Natural killer cell (primary cell): ENCODE data around the gene SLC35D1. TPM values are rescaled to one million over a fixed set of nuclear protein-coding genes. Genes with fewer than 3 reads are reported as not detected.

Experiments used
- ATAC-seq, 3 donors: fragments of 150-1000 bp in 2 of 3; fragments of 200-7000 bp in 1 of 3; cut with Tn5 transposase; 1 replicate in 1 of 3; 2 replicates in 2 of 3; pipeline ENCODE4 v1.10.0; 2021; ENCODE audit warnings: mild to moderate bottlenecking in 2 of 3, moderate library complexity in 2 of 3
- DNase-seq, 2 donors: peaks; one replicate each; pipeline versions ENCODE4 v3.0.0 to v3.0.0-alpha.2; 2013 to 2021; ENCODE audit warnings: mixed read lengths in 1 of 2
- H3K27ac ChIP-seq: one replicate; pipeline ENCODE4 v1.5.1; 2013; ENCODE audit warnings: mild to moderate bottlenecking, low read length
- H3K27me3 ChIP-seq: one replicate; pipeline ENCODE4 v1.6.1; 2013; ENCODE audit warnings: low read length; ENCODE audit not compliant: control insufficient read depth, insufficient read depth
- H3K36me3 ChIP-seq: one replicate; pipeline ENCODE4 v1.6.1; 2013; ENCODE audit warnings: low read length; ENCODE audit not compliant: control insufficient read depth, insufficient read depth
- H3K4me1 ChIP-seq: one replicate; pipeline ENCODE4 v1.6.1; 2013; ENCODE audit warnings: low read length; ENCODE audit not compliant: control insufficient read depth, insufficient read depth
- H3K4me3 ChIP-seq: one replicate; pipeline ENCODE4 v1.5.1; 2013; ENCODE audit warnings: low read length
- H3K9me3 ChIP-seq: one replicate; pipeline ENCODE4 v1.6.1; 2013; ENCODE audit warnings: low read length; ENCODE audit not compliant: control insufficient read depth, insufficient read depth
- H3K27ac Mint-ChIP-seq, 2 donors: one replicate each; pipeline ENCODE4 v1.8.0; 2022; ENCODE audit warnings: mild to moderate bottlenecking in 2 of 2, mixed read lengths in 2 of 2, moderate library complexity in 1 of 2
- H3K27me3 Mint-ChIP-seq, 2 donors: one replicate each; pipeline ENCODE4 v1.8.0; 2022; ENCODE audit warnings: low read depth in 2 of 2, mixed read lengths in 2 of 2
- H3K36me3 Mint-ChIP-seq: one replicate; pipeline ENCODE4 v1.8.0; 2022; ENCODE audit warnings: mixed read lengths
- H3K4me1 Mint-ChIP-seq, 2 donors: one replicate each; pipeline ENCODE4 v1.8.0; 2022; ENCODE audit warnings: mixed read lengths in 2 of 2
- H3K4me3 Mint-ChIP-seq: one replicate; pipeline ENCODE4 v1.8.0; 2022; ENCODE audit warnings: mild to moderate bottlenecking, moderate library complexity, mixed read lengths
- H3K9me3 Mint-ChIP-seq, 2 donors: one replicate each; pipeline ENCODE4 v1.8.0; 2022; ENCODE audit warnings: mixed read lengths in 2 of 2
- WGBS: methylation state at CpG from one replicate; pipeline ENCODE4 v1.1.7; 2013; ENCODE audit warnings: missing lambda C conversion rate; ENCODE audit not compliant: insufficient coverage; 5-methylcytosine and 5-hydroxymethylcytosine counted together
- intact Hi-C: fragments of 100-400 bp; cut with micrococcal nuclease; formaldehyde crosslinking; loops from one replicate; pipeline ENCODE4 v1.14.2; 2022
- total RNA-seq, 4 donors: library from RNA; stranded (reverse); fragments of 120-200 nt in 1 of 4; gene quantifications; one replicate each; pipeline versions ENCODE4 v1.2.3 to v1.2.4, GENCODE V29; 2013 to 2022
- TF ChIP-seq, protein P1 (sequence below): fragments of 200-600 bp; IDR thresholded peaks from one replicate; pipeline ENCODE4 v1.8.0; 2022; ENCODE audit warnings: antibody characterized with exemption

SLC35D1 gene
- total RNA-seq, 3 donors from 2014 or later (not counting 1 experiment from before 2014, with no cell fraction given) = 12.9 to 17.0 (median 16.1) TPM

DNA sequence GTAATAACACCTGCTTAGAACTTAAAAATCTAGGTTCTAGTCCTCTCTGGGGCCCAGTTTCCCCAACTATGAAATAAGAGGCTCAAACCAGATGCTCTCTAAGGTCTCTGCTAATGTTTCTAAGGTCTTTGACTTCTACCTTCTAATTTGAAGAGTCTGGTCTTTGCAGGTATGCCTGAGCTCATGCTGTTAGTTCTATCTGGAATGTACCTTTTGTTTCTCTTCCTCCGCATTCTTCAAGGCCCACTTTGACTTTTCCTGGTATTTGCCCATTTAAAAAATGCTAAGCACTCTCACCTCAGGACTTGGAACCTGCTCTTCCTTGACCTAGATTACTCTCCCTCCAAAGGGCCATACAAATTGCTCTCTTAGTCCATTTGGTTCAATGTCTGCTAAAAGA lies 13.5 kb downstream of the SLC35D1 start:
- 93% methylated on average over 1 of the region's 1 CpG for WGBS
- peaks cover 0 to 15% of the 10 kb centered on the region in 2 donors for H3K4me1 Mint-ChIP-seq
- no peak overlapping the region for H3K27ac Mint-ChIP-seq
- no peak overlapping the region for H3K4me3 ChIP-seq
- H3K27me3 Mint-ChIP-seq = no peaks in the 10 kb centered on the region
- peaks cover 36% of the 10 kb centered on the region for H3K36me3 Mint-ChIP-seq
- intact Hi-C loops = no loop called here
- H3K9me3 Mint-ChIP-seq = peaks cover 0 to 4% of the 10 kb centered on the region in 2 donors
- DNase-seq = no peak
- no peak overlapping the region for H3K27ac ChIP-seq
- ATAC-seq = no peak
- H3K4me3 Mint-ChIP-seq = no peak overlapping the region
- no peaks in the 10 kb centered on the region for H3K4me1 ChIP-seq
- H3K9me3 ChIP-seq = no peaks in the 10 kb centered on the region
- H3K36me3 ChIP-seq = peaks cover 58% of the 10 kb centered on the region
- TF ChIP-seq, protein P1, sequence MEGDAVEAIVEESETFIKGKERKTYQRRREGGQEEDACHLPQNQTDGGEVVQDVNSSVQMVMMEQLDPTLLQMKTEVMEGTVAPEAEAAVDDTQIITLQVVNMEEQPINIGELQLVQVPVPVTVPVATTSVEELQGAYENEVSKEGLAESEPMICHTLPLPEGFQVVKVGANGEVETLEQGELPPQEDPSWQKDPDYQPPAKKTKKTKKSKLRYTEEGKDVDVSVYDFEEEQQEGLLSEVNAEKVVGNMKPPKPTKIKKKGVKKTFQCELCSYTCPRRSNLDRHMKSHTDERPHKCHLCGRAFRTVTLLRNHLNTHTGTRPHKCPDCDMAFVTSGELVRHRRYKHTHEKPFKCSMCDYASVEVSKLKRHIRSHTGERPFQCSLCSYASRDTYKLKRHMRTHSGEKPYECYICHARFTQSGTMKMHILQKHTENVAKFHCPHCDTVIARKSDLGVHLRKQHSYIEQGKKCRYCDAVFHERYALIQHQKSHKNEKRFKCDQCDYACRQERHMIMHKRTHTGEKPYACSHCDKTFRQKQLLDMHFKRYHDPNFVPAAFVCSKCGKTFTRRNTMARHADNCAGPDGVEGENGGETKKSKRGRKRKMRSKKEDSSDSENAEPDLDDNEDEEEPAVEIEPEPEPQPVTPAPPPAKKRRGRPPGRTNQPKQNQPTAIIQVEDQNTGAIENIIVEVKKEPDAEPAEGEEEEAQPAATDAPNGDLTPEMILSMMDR = no peak
- no peaks in the 10 kb centered on the region for H3K27me3 ChIP-seq

DNA sequence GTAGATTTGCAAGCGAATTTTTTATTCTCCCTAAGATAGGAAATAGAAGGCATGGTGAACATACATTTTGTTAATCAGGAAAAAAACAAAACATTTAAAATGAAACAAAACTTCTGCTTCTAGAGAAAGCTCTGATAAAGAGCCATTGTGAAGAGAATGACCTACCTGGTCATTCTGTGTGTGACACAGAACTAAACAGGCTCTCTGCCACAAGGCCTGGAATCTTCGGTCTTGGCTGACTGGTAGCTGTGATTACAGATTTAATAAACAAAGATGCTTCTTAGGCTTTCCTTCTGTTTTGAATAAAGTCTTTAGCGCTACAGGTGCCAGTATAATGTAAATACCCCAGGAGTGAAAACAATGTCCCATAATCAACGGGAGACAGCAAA lies 22.1 kb downstream of the SLC35D1 start:
- H3K36me3 Mint-ChIP-seq = peaks cover 20% of the 10 kb centered on the region
- H3K36me3 ChIP-seq = peaks cover 19% of the 10 kb centered on the region
- no peak for DNase-seq
- H3K4me1 ChIP-seq = no peaks in the 10 kb centered on the region
- H3K4me3 Mint-ChIP-seq = no peak overlapping the region
- no peak overlapping the region for H3K27ac Mint-ChIP-seq
- TF ChIP-seq, protein P1 = no peak
- ATAC-seq = no peak
- no peaks in the 10 kb centered on the region for H3K9me3 ChIP-seq
- H3K9me3 Mint-ChIP-seq = peaks cover 0 to 2% of the 10 kb centered on the region in 2 donors
- WGBS = 100% methylated on average over 2 of the region's 4 CpGs
- intact Hi-C loops = no loop called here
- no peak overlapping the region for H3K4me3 ChIP-seq
- no peaks in the 10 kb centered on the region for H3K27me3 ChIP-seq
- H3K4me1 Mint-ChIP-seq = no peaks in the 10 kb centered on the region
- H3K27me3 Mint-ChIP-seq = no peaks in the 10 kb centered on the region
- no peak overlapping the region for H3K27ac ChIP-seq

- intact Hi-C loops = no loop called here
- H3K36me3 Mint-ChIP-seq = peaks cover 14% of the 10 kb centered on the region
- no peak overlapping the region for H3K27ac Mint-ChIP-seq
These were observed 22.7 kb downstream of the SLC35D1 start for GRCh38 chr1:67031121-67031858.

More at GRCh38 chr1:67031121-67031858, 22.7 kb downstream of the SLC35D1 start:
- WGBS = 90% methylated on average over 4 of the region's 5 CpGs
- H3K9me3 ChIP-seq = no peaks in the 10 kb centered on the region
- H3K27ac ChIP-seq = no peak overlapping the region
- no peaks in the 10 kb centered on the region for H3K4me1 ChIP-seq
- TF ChIP-seq, protein P1 = no peak
- no peaks in the 10 kb centered on the region for H3K27me3 Mint-ChIP-seq
- no peak overlapping the region for H3K4me3 Mint-ChIP-seq
- ATAC-seq (no peak), DNase-seq (no peak)
- no peak overlapping the region for H3K4me3 ChIP-seq
- peaks cover 16% of the 10 kb centered on the region for H3K36me3 ChIP-seq
- H3K4me1 Mint-ChIP-seq = no peaks in the 10 kb centered on the region
- no peaks in the 10 kb centered on the region for H3K27me3 ChIP-seq
- H3K9me3 Mint-ChIP-seq = no peaks in the 10 kb centered on the region
